Suprapubic skin (tissue), 4 donors: ENCODE measurements around the gene TMC3. TPM values are rescaled to one million over a fixed set of nuclear protein-coding genes. Genes with fewer than 3 reads are reported as not detected.

ENCODE experiments used
- DNase-seq, 2 donors: peaks; one replicate each; pipeline ENCODE4 v3.0.0-alpha.2; 2019; ENCODE audit warnings: low spot score in 2 of 2
- H3K27ac ChIP-seq: fragments of 200-600 bp; sonication (generic); one replicate; pipeline ENCODE4 v1.5.1; 2019
- H3K27me3 ChIP-seq: fragments of 200-600 bp; sonication (generic); one replicate; pipeline ENCODE4 v1.5.1; 2019
- H3K36me3 ChIP-seq: fragments of 200-600 bp; sonication (generic); one replicate; pipeline ENCODE4 v1.5.1; 2019
- H3K4me1 ChIP-seq: fragments of 200-600 bp; sonication (generic); one replicate; pipeline ENCODE4 v1.5.1; 2019
- H3K4me3 ChIP-seq: fragments of 200-600 bp; sonication (generic); one replicate; pipeline ENCODE4 v1.5.1; 2019; ENCODE audit warnings: mild to moderate bottlenecking
- H3K9me3 ChIP-seq: fragments of 200-600 bp; sonication (generic); one replicate; pipeline ENCODE4 v1.5.1; 2019
- EP300 ChIP-seq: sonication (generic); formaldehyde crosslinking; IDR thresholded peaks from one replicate; pipeline ENCODE4 v1.6.1; 2017; ENCODE audit warnings: antibody characterized with exemption
- POLR2A ChIP-seq, 2 donors: fragments of 450-650 bp; IDR thresholded peaks; one replicate each; pipeline ENCODE4 v1.6.1; 2017; ENCODE audit warnings: antibody characterized with exemption in 2 of 2, mild to moderate bottlenecking in 2 of 2, moderate library complexity in 2 of 2
- POLR2AphosphoS5 ChIP-seq, 3 donors: sonication (generic); formaldehyde crosslinking; IDR thresholded peaks; one replicate each; pipeline ENCODE4 v1.6.1; 2017; ENCODE audit warnings: antibody characterized with exemption in 3 of 3
- WGBS: methylation state at CpG from one replicate; pipeline ENCODE4 v1.1.5; 2018; 5-methylcytosine and 5-hydroxymethylcytosine counted together
- total RNA-seq, 4 donors: library from RNA; depleted of rRNA; stranded (reverse); fragments of >200 nt; gene quantifications; one replicate each; pipeline ENCODE4 v1.1.0, GENCODE V29; 2016
- TF ChIP-seq, protein P1 (sequence below), 2 donors: fragments of 200-600 bp in 1 of 2; fragments of 450-650 bp in 1 of 2; sonication (generic) in 1 of 2; IDR thresholded peaks; one replicate each; pipeline ENCODE4 v1.5.1; 2016 to 2019; ENCODE audit warnings: antibody characterized with exemption in 2 of 2, mild to moderate bottlenecking in 1 of 2, moderate library complexity in 1 of 2

The TMC3 gene
- total RNA-seq, 4 donors from 2014 or later, result 0.16 TPM; not detected in 3

DNA sequence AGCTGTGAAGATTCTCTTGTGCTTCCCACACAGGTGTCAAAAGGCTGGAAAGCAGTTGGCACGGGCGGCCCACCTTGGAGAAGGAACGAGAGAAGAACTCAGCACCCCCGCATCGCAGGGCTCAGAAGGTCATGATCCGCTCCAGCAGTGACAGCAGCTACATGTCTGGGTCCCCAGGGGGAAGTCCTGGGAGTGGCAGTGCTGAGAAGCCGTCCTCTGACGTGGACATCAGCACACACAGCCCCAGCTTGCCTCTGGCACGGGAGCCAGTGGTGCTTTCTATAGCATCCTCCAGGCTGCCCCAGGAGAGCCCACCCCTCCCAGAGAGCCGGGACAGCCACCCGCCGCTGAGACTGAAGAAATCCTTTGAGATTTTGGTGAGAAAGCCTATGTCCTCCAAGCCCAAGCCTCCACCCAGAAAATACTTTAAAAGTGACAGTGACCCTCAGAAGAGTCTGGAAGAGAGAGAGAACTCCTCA is 81.5 kb downstream of the TMC3 start:
- no peak for TF ChIP-seq POLR2A (IDR thresholded peaks at IDR 0.05)
- TF ChIP-seq, protein P1, sequence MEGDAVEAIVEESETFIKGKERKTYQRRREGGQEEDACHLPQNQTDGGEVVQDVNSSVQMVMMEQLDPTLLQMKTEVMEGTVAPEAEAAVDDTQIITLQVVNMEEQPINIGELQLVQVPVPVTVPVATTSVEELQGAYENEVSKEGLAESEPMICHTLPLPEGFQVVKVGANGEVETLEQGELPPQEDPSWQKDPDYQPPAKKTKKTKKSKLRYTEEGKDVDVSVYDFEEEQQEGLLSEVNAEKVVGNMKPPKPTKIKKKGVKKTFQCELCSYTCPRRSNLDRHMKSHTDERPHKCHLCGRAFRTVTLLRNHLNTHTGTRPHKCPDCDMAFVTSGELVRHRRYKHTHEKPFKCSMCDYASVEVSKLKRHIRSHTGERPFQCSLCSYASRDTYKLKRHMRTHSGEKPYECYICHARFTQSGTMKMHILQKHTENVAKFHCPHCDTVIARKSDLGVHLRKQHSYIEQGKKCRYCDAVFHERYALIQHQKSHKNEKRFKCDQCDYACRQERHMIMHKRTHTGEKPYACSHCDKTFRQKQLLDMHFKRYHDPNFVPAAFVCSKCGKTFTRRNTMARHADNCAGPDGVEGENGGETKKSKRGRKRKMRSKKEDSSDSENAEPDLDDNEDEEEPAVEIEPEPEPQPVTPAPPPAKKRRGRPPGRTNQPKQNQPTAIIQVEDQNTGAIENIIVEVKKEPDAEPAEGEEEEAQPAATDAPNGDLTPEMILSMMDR (IDR thresholded peaks at IDR 0.05), result no peak
- no peak for TF ChIP-seq POLR2AphosphoS5 (IDR thresholded peaks at IDR 0.05)
- TF ChIP-seq EP300, result no peak
- Histone ChIP-seq H3K9me3 (no peaks in the 10 kb centered on the region), H3K4me1 (peaks cover 35% of the 10 kb centered on the region), H3K36me3 (peaks cover 11% of the 10 kb centered on the region), H3K27me3 (no peaks in the 10 kb centered on the region), H3K4me3 (no peak overlapping the region), H3K27ac (no peak overlapping the region)
- DNase-seq, result peak in 1 of 2 donors; percentile 58
- 90% methylated on average over 8 of the region's 12 CpGs for WGBS

DNA sequence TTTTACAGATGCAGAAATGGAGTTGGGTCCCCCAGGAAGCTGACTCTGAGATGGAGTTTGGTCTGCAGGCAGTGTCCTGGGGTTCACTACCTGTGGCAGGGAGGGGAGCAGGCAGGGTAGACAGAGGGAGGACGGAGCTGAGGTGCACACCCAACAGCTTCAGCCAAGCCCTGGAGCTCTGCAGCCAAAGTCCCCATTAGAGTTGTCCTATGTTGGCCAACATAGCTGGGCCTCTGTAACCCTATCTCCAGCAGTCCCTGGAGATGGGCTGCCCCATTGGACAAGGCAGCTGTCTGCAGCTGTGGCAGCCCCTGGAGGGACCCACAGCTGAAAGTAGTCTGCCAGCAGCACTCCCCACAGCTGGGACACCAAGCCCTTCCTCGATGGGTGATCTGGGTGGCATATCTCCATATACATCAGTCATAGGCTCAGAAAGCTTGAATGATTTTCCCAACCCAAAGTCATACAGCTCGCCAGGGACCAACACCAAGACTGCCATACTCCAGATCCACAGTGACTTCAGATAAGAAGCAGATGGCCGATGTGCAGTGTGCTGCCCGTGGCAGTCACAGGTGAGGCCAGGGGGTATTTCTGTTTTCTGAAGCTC is 82.0 kb downstream of the TMC3 start:
- H3K4me1 ChIP-seq, result peaks cover 29% of the 10 kb centered on the region

DNA sequence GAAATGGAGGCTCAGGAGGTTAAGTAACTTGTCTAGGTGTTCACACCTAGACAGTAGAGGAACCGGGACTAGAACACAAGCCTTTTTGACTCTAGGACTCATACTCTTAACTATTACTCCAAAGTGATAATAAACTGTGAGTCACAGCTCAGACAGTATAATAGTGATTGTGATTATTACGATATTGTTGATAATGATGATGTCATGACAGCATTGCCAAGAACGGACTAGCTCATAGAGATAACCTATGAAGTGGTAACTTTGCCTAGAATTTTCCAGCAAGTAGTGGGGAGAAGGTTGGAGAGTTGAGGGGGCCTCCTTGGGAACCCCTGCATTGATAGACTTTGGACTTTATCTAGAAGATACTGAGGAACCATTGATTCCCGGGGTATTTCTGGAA is 84.1 kb downstream of the TMC3 start:
- H3K27me3 ChIP-seq, result no peaks in the 10 kb centered on the region
- H3K27ac ChIP-seq, result no peak overlapping the region
- H3K4me1 ChIP-seq, result peaks cover 16% of the 10 kb centered on the region
- H3K36me3 ChIP-seq, result peaks cover 20% of the 10 kb centered on the region
- DNase-seq, result no peak
- no peak for TF ChIP-seq EP300
- TF ChIP-seq, protein P1 (IDR thresholded peaks at IDR 0.05), result no peak
- TF ChIP-seq POLR2AphosphoS5 (IDR thresholded peaks at IDR 0.05), result no peak
- no peak for TF ChIP-seq POLR2A (IDR thresholded peaks at IDR 0.05)
- no peaks in the 10 kb centered on the region for H3K9me3 ChIP-seq
- H3K4me3 ChIP-seq, result no peak overlapping the region
- WGBS, result 90% methylated on average over 4 of the region's 4 CpGs

More for the DNA sequence above, 82.0 kb downstream of the TMC3 start:
- TF ChIP-seq POLR2AphosphoS5 (IDR thresholded peaks at IDR 0.05) (no peak), EP300 (no peak), POLR2A (IDR thresholded peaks at IDR 0.05) (no peak)
- TF ChIP-seq, protein P1 (IDR thresholded peaks at IDR 0.05), result no peak
- Histone ChIP-seq H3K9me3 (no peaks in the 10 kb centered on the region), H3K27ac (no peak overlapping the region), H3K36me3 (peaks cover 11% of the 10 kb centered on the region), H3K4me3 (no peak overlapping the region), H3K27me3 (no peaks in the 10 kb centered on the region)
- WGBS, result 94% methylated on average over 4 of the region's 5 CpGs
- DNase-seq, result peak in 1 of 2 donors; percentile 28

DNA sequence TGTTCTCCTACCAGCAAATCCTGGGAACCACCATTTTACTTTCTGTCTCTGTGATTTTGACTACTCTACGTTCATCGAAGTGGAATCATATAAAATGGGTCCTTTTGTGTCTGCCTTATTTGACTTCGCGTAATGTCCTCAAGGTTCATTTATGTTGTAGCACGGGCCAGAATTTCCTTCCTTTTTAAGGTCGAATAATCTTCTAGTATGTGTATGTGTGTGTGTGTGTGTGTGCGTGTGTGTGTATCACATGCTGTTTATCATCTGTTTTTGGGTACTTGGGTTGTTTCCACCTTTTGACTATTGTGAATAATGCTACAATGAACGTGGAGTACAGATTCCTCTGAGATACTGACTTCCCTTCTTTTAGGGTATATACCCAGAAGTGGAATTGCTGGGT is 85.4 kb downstream of the TMC3 start:
- H3K4me1 ChIP-seq, result peaks cover 3% of the 10 kb centered on the region
- no peaks in the 10 kb centered on the region for H3K9me3 ChIP-seq
- H3K27me3 ChIP-seq, result no peaks in the 10 kb centered on the region
- no peak overlapping the region for H3K4me3 ChIP-seq
- DNase-seq, result no peak
- H3K27ac ChIP-seq, result no peak overlapping the region
- TF ChIP-seq POLR2A (IDR thresholded peaks at IDR 0.05), result no peak
- TF ChIP-seq POLR2AphosphoS5 (IDR thresholded peaks at IDR 0.05), result no peak
- no peak for TF ChIP-seq EP300
- TF ChIP-seq, protein P1 (IDR thresholded peaks at IDR 0.05), result no peak
- H3K36me3 ChIP-seq, result peaks cover 17% of the 10 kb centered on the region
- 89% methylated on average over 8 of the region's 8 CpGs for WGBS

DNA sequence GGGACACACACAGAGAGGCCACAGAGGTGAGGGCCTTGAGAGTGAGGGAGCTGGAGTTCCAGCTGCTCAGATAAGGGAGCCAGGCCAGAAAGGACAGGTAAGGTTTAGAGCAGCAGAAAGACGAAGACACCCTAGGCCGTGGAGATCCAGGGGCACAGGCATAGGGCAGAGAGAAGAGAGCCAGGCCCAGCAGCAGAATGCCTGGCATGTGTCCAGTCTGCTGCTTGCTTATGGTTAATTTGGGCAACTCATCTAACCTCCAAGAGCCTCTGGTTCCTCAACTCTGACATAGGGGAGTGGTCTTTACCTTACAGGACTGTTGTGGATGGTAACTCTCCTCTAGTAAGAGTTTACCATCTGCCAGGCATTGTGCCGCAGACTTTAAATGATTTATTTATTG is 86.0 kb downstream of the TMC3 start:
- H3K4me1 ChIP-seq, result no peaks in the 10 kb centered on the region
- H3K36me3 ChIP-seq, result peaks cover 15% of the 10 kb centered on the region
- 95% methylated on average over 3 of the region's 3 CpGs for WGBS
- TF ChIP-seq, protein P1 (IDR thresholded peaks at IDR 0.05), result no peak
- no peaks in the 10 kb centered on the region for H3K9me3 ChIP-seq
- peak in 1 of 2 donors; percentile 38 for DNase-seq
- no peaks in the 10 kb centered on the region for H3K27me3 ChIP-seq
- no peak overlapping the region for H3K4me3 ChIP-seq
- no peak overlapping the region for H3K27ac ChIP-seq
